Measurements from ENCODE around the gene TCF3.

Gene TCF3

GRCh38 chr19:1634938-1635243 lies 17.5 kb downstream of the TCF3 start:
- no peaks in the 10 kb centered on the region for H3K9me3 Mint-ChIP-seq
- H3K4me1 Mint-ChIP-seq (ENCODE audit: low read depth), result no peaks in the 10 kb centered on the region
- H3K36me3 Mint-ChIP-seq (ENCODE audit: low read depth), result peaks cover 18% of the 10 kb centered on the region
- no peak overlapping the region for H3K27ac Mint-ChIP-seq
- DNase-seq (ENCODE audit: low spot score), result no peak
- no peaks in the 10 kb centered on the region for H3K27me3 Mint-ChIP-seq (ENCODE audit: low read depth)
- H3K4me3 Mint-ChIP-seq, result no peak overlapping the region

GRCh38 chr19:1634242-1634937 lies 18.0 kb downstream of the TCF3 start:
- no peak overlapping the region for H3K4me3 Mint-ChIP-seq
- H3K27me3 Mint-ChIP-seq (ENCODE audit: low read depth), result no peaks in the 10 kb centered on the region
- no peaks in the 10 kb centered on the region for H3K9me3 Mint-ChIP-seq
- H3K27ac Mint-ChIP-seq, result no peak overlapping the region
- H3K4me1 Mint-ChIP-seq (ENCODE audit: low read depth), result no peaks in the 10 kb centered on the region
- H3K36me3 Mint-ChIP-seq (ENCODE audit: low read depth), result peaks cover 13% of the 10 kb centered on the region
- DNase-seq (ENCODE audit: low spot score), result no peak

- Mint-ChIP-seq H3K27ac (no peak overlapping the region), H3K9me3 (no peaks in the 10 kb centered on the region), H3K36me3 (ENCODE audit: low read depth) (peaks cover 5% of the 10 kb centered on the region), H3K4me3 (no peak overlapping the region), H3K4me1 (ENCODE audit: low read depth) (no peaks in the 10 kb centered on the region), H3K27me3 (ENCODE audit: low read depth) (no peaks in the 10 kb centered on the region)
- no peak for DNase-seq (ENCODE audit: low spot score)
Observed at GRCh38 chr19:1633269-1633826, 19.1 kb downstream of the TCF3 start.

GRCh38 chr19:1632462-1633268 lies 19.8 kb downstream of the TCF3 start:
- no peaks in the 10 kb centered on the region for H3K27me3 Mint-ChIP-seq (ENCODE audit: low read depth)
- no peak for DNase-seq (ENCODE audit: low spot score)
- H3K27ac Mint-ChIP-seq, result no peak overlapping the region
- H3K4me1 Mint-ChIP-seq (ENCODE audit: low read depth), result no peaks in the 10 kb centered on the region
- H3K4me3 Mint-ChIP-seq, result no peak overlapping the region
- H3K36me3 Mint-ChIP-seq (ENCODE audit: low read depth), result peaks cover 5% of the 10 kb centered on the region
- H3K9me3 Mint-ChIP-seq, result no peaks in the 10 kb centered on the region

GRCh38 chr19:1631557-1632100 lies 20.8 kb downstream of the TCF3 start:
- no peaks in the 10 kb centered on the region for H3K9me3 Mint-ChIP-seq
- no peak overlapping the region for H3K4me3 Mint-ChIP-seq
- no peak for DNase-seq (ENCODE audit: low spot score)
- no peak overlapping the region for H3K27ac Mint-ChIP-seq
- H3K4me1 Mint-ChIP-seq (ENCODE audit: low read depth), result no peaks in the 10 kb centered on the region
- H3K27me3 Mint-ChIP-seq (ENCODE audit: low read depth), result no peaks in the 10 kb centered on the region
- peaks cover 5% of the 10 kb centered on the region for H3K36me3 Mint-ChIP-seq (ENCODE audit: low read depth)

GRCh38 chr19:1630811-1631210 lies 21.6 kb downstream of the TCF3 start:
- H3K27me3 Mint-ChIP-seq (ENCODE audit: low read depth), result no peaks in the 10 kb centered on the region
- H3K4me3 Mint-ChIP-seq, result no peak overlapping the region
- H3K36me3 Mint-ChIP-seq (ENCODE audit: low read depth), result peaks cover 7% of the 10 kb centered on the region
- no peak for DNase-seq (ENCODE audit: low spot score)
- H3K27ac Mint-ChIP-seq, result no peak overlapping the region
- H3K9me3 Mint-ChIP-seq, result no peaks in the 10 kb centered on the region
- H3K4me1 Mint-ChIP-seq (ENCODE audit: low read depth), result no peaks in the 10 kb centered on the region

- Mint-ChIP-seq H3K36me3 (ENCODE audit: low read depth) (peaks cover 3% of the 10 kb centered on the region), H3K4me1 (ENCODE audit: low read depth) (no peaks in the 10 kb centered on the region), H3K27ac (no peak overlapping the region), H3K9me3 (no peaks in the 10 kb centered on the region), H3K27me3 (ENCODE audit: low read depth) (no peaks in the 10 kb centered on the region), H3K4me3 (no peak overlapping the region)
- no peak for DNase-seq (ENCODE audit: low spot score)
Observed at GRCh38 chr19:1630012-1630411, 22.4 kb downstream of the TCF3 start.

- Mint-ChIP-seq H3K36me3 (ENCODE audit: low read depth) (peaks cover 4% of the 10 kb centered on the region), H3K27me3 (ENCODE audit: low read depth) (no peaks in the 10 kb centered on the region), H3K4me1 (ENCODE audit: low read depth) (no peaks in the 10 kb centered on the region), H3K4me3 (no peak overlapping the region), H3K27ac (no peak overlapping the region), H3K9me3 (no peaks in the 10 kb centered on the region)
- no peak for DNase-seq (ENCODE audit: low spot score)
Observed at GRCh38 chr19:1629256-1629808, 23.1 kb downstream of the TCF3 start.

GRCh38 chr19:1627194-1627593 lies 25.2 kb downstream of the TCF3 start:
- Mint-ChIP-seq H3K36me3 (ENCODE audit: low read depth) (peaks cover 9% of the 10 kb centered on the region), H3K9me3 (no peaks in the 10 kb centered on the region), H3K27me3 (ENCODE audit: low read depth) (no peaks in the 10 kb centered on the region), H3K27ac (no peak overlapping the region), H3K4me1 (ENCODE audit: low read depth) (no peaks in the 10 kb centered on the region), H3K4me3 (no peak overlapping the region)
- no peak for DNase-seq (ENCODE audit: low spot score)

- no peaks in the 10 kb centered on the region for H3K9me3 Mint-ChIP-seq
- H3K4me3 Mint-ChIP-seq, result no peak overlapping the region
- DNase-seq (ENCODE audit: low spot score), result no peak
- H3K36me3 Mint-ChIP-seq (ENCODE audit: low read depth), result peaks cover 9% of the 10 kb centered on the region
- H3K4me1 Mint-ChIP-seq (ENCODE audit: low read depth), result no peaks in the 10 kb centered on the region
- H3K27me3 Mint-ChIP-seq (ENCODE audit: low read depth), result no peaks in the 10 kb centered on the region
- no peak overlapping the region for H3K27ac Mint-ChIP-seq
Observed at GRCh38 chr19:1626417-1627010, 25.9 kb downstream of the TCF3 start.

- H3K9me3 Mint-ChIP-seq, result no peaks in the 10 kb centered on the region
- H3K4me1 Mint-ChIP-seq (ENCODE audit: low read depth), result no peaks in the 10 kb centered on the region
- H3K36me3 Mint-ChIP-seq (ENCODE audit: low read depth), result peaks cover 9% of the 10 kb centered on the region
- no peak overlapping the region for H3K27ac Mint-ChIP-seq
- no peak overlapping the region for H3K4me3 Mint-ChIP-seq
- peak; percentile 29 for DNase-seq (ENCODE audit: low spot score)
- no peaks in the 10 kb centered on the region for H3K27me3 Mint-ChIP-seq (ENCODE audit: low read depth)
Observed at GRCh38 chr19:1624458-1624857, 28.0 kb downstream of the TCF3 start.

- no peak for DNase-seq (ENCODE audit: low spot score)
- Mint-ChIP-seq H3K36me3 (ENCODE audit: low read depth) (peaks cover 13% of the 10 kb centered on the region), H3K27me3 (ENCODE audit: low read depth) (no peaks in the 10 kb centered on the region), H3K4me3 (no peak overlapping the region), H3K9me3 (no peaks in the 10 kb centered on the region), H3K27ac (no peak overlapping the region), H3K4me1 (ENCODE audit: low read depth) (peaks cover 3% of the 10 kb centered on the region)
Observed at GRCh38 chr19:1622541-1622940, 29.9 kb downstream of the TCF3 start.

GRCh38 chr19:1622007-1622406 lies 30.4 kb downstream of the TCF3 start:
- Mint-ChIP-seq H3K4me3 (no peak overlapping the region), H3K9me3 (no peaks in the 10 kb centered on the region), H3K36me3 (ENCODE audit: low read depth) (peaks cover 13% of the 10 kb centered on the region), H3K27me3 (ENCODE audit: low read depth) (no peaks in the 10 kb centered on the region), H3K27ac (no peak overlapping the region), H3K4me1 (ENCODE audit: low read depth) (peaks cover 3% of the 10 kb centered on the region)
- DNase-seq (ENCODE audit: low spot score), result no peak

GRCh38 chr19:1621574-1621973 lies 30.8 kb downstream of the TCF3 start:
- Mint-ChIP-seq H3K4me3 (no peak overlapping the region), H3K27ac (no peak overlapping the region), H3K27me3 (ENCODE audit: low read depth) (no peaks in the 10 kb centered on the region), H3K4me1 (ENCODE audit: low read depth) (peaks cover 6% of the 10 kb centered on the region), H3K9me3 (no peaks in the 10 kb centered on the region), H3K36me3 (ENCODE audit: low read depth) (peaks cover 16% of the 10 kb centered on the region)
- no peak for DNase-seq (ENCODE audit: low spot score)
